ENCODE data around the gene PRDM5.

DNA sequence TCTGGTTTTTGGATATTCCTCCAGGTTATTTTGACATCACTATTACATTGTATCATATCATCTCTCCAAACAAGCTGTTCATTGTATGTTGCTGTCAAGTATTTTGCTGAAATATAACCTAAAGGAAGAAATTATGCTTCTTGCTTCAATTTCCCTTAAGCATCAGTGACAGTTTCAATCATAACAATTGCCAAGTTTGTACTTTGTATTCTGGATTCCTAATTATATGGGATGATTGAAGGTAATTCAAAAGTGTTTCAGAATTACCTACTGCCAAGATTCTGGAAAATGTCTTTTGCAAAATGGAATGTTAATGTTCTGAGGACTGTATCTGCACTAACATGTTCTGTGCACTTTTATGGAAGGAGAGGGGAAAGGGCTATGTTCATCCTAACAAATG lies 228.7 kb downstream of the PRDM5 start:
- TF ChIP-seq HDAC6 (IDR thresholded peaks at IDR 0.05; ENCODE audit: low read depth, low read length) (no peak), TEAD4 (IDR thresholded peaks at IDR 0.05; ENCODE audit: low read length) (no peak), TEAD4 (CRISPR knock-in tag; IDR thresholded peaks at IDR 0.05; ENCODE audit: borderline replicate concordance) (no peak)
